Neutrophil (primary cell): ENCODE results near the gene PRKCH.
A peak's percentile ranks its signal among the peaks of the same experiment; 100 is the strongest.

Source experiments
- H3K27ac ChIP-seq: fragments of 200-600 bp; sonication (generic); 2 replicates; pipeline ENCODE4 v1.5.1; 2016; ENCODE audit warnings: mild to moderate bottlenecking, moderate library complexity
- H3K27me3 ChIP-seq: fragments of 200-600 bp; sonication (generic); 2 replicates; pipeline ENCODE4 v1.6.0; 2016; ENCODE audit warnings: mild to moderate bottlenecking
- H3K36me3 ChIP-seq: fragments of 200-600 bp; sonication (generic); 2 replicates; pipeline ENCODE4 v1.5.1; 2017
- H3K4me1 ChIP-seq, 2 experiments: fragments of 200-600 bp in 1 of 2; sonication (generic) in 1 of 2; 1 replicate in 1 of 2; 2 replicates in 1 of 2; pipeline versions ENCODE4 v1.5.1 to v1.6.1; 2013 to 2016; ENCODE audit warnings: low read depth in 1 of 2, low read length in 1 of 2, mild to moderate bottlenecking in 1 of 2, moderate library complexity in 1 of 2; ENCODE audit not compliant: control insufficient read depth in 1 of 2, insufficient read depth in 1 of 2
- H3K4me3 ChIP-seq, 2 experiments: fragments of 200-600 bp in 1 of 2; sonication (generic) in 1 of 2; 1 replicate in 1 of 2; 2 replicates in 1 of 2; pipeline ENCODE4 v1.5.1; 2013 to 2016; ENCODE audit warnings: low read depth in 1 of 2, low read length in 1 of 2, mild to moderate bottlenecking in 1 of 2, moderate library complexity in 1 of 2
- H3K9me3 ChIP-seq: fragments of 200-600 bp; sonication (generic); 2 replicates; pipeline ENCODE4 v1.5.1; 2016
- TF ChIP-seq, protein P1 (sequence below): fragments of 200-600 bp; sonication (generic); IDR thresholded peaks from 2 replicates; pipeline ENCODE4 v1.5.1; 2016; ENCODE audit warnings: antibody characterized with exemption

Gene PRKCH

DNA sequence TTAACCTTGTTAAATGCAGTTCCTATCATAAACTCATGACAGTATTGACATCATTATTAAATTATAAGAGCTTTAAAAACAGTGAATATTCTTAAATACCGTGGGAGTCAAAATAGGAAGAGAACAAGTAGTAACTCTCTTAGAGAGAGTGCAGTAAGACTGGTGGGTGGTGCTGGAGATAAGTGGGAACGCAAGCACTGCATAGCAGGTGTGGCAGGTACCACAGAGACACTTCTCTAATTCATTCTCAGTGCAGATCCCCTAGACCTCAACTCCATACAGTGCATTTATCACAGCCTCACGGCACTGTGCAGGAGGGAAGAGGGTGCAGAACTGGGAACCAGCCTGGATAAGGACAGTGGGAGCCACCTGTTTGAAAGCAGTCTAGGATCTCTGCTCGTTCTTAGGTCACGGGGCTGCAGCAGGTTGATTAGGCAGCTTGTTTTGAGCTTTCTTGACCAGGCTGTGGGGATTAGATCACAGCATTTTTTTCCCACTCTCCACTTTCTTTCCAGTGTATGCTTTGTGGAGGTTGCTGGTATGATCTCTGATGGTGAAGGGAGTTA, 165.6 kb downstream of the PRKCH start:
- Histone ChIP-seq H3K27me3 (no peaks in the 10 kb centered on the region), H3K27ac (peak overlapping the region; percentile 44), H3K4me3 (no peak overlapping the region), H3K4me1 (peaks cover 34 to 54% of the 10 kb centered on the region in 2 experiments), H3K9me3 (no peaks in the 10 kb centered on the region), H3K36me3 (no peaks in the 10 kb centered on the region)
- TF ChIP-seq, protein P1, sequence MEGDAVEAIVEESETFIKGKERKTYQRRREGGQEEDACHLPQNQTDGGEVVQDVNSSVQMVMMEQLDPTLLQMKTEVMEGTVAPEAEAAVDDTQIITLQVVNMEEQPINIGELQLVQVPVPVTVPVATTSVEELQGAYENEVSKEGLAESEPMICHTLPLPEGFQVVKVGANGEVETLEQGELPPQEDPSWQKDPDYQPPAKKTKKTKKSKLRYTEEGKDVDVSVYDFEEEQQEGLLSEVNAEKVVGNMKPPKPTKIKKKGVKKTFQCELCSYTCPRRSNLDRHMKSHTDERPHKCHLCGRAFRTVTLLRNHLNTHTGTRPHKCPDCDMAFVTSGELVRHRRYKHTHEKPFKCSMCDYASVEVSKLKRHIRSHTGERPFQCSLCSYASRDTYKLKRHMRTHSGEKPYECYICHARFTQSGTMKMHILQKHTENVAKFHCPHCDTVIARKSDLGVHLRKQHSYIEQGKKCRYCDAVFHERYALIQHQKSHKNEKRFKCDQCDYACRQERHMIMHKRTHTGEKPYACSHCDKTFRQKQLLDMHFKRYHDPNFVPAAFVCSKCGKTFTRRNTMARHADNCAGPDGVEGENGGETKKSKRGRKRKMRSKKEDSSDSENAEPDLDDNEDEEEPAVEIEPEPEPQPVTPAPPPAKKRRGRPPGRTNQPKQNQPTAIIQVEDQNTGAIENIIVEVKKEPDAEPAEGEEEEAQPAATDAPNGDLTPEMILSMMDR: no peak

DNA sequence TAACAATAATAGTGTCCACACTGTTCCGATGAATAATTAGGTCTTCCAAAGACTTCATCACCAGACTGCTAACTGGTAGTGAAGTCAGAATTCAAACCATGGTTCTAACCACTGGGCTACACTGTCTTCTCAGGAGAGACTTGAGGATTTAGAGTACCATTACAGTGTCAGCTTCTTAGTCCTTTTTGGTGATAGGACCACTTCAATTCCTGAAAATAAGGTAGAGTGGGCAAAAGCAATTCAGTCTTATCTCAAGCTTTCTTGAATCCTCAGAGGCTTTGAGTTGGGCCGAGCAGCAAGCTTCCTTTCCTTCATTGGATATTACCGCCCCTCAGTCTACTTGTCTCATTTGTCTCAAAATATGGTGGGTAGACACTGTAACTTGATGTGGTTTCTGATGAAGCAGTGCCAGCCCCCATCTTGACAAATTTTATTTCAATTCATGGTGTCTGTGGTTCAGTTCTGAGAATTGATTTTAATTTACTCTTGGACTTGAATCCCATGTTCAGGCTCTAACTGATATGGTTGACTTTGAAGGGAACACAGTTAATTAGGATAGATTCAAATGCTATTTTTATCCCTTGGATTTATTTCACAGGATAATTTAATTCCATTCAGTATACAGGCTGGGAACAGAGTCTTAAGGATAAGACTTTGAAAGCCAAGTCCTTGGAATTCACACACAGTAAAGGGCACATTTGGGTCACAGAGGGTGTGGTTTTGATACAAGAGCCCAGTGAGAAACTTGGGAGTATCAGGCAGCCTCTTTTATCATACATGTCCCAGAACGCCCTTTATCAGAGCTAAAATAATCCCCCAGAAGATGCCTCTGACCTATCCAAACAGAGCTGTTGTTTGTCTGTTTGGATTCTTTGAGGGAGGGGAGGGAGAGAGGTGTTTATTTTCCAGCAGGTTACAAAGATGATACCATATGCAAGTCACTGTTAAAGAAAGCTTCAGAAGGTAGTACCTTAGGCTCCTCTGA, 167.3 kb downstream of the PRKCH start:
- peaks cover 51 to 67% of the 10 kb centered on the region in 2 experiments for H3K4me1 ChIP-seq
- no peaks in the 10 kb centered on the region for H3K27me3 ChIP-seq
- no peaks in the 10 kb centered on the region for H3K36me3 ChIP-seq
- H3K9me3 ChIP-seq: no peaks in the 10 kb centered on the region
- peak overlapping the region; percentile 97 for H3K27ac ChIP-seq
- H3K4me3 ChIP-seq: no peak overlapping the region
- TF ChIP-seq, protein P1: no peak

DNA sequence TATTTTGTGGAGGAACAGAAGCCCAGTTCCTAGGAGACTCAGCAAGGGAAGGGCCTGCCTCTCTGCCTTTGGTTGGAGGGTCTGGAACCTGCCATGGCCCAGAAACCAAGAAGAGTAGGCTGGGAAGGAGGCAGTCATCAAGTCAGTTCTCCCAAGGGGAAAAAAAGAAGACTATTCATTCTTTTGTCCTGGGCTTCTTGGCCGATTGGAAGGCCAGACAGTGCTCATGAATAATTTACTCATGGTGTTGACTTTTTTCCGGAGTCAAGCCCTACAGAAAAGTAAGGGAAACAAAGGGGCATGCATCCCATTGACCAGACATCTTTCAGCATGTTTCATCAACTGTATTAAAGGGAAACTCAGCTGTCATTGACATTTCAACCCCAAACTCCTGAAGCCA, 168.1 kb downstream of the PRKCH start:
- Histone ChIP-seq H3K27me3 (no peaks in the 10 kb centered on the region), H3K27ac (peak overlapping the region; percentile 97), H3K4me1 (peaks cover 58 to 65% of the 10 kb centered on the region in 2 experiments), H3K36me3 (no peaks in the 10 kb centered on the region), H3K9me3 (no peaks in the 10 kb centered on the region), H3K4me3 (no peak overlapping the region)
- TF ChIP-seq, protein P1: no peak

DNA sequence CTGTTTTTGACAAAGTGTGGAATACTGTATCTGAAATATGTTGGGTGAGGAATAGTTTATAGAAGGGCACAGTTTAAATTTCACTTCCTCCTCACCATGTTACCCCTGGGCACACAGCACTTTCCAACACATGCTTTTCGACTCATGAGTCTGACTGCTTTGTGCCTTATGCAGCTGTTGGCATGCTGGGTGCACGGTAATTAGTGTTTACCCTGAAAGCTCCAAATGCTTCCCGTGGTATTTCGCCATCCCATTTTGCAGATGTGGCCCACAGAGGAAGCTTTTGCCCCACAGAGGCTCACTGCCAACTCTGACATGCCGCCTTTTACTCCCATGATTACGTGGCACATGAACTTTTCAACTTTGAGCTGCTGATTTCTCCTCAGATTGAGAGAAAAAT, 168.6 kb downstream of the PRKCH start:
- TF ChIP-seq, protein P1: no peak
- Histone ChIP-seq H3K9me3 (no peaks in the 10 kb centered on the region), H3K4me1 (peaks cover 58 to 61% of the 10 kb centered on the region in 2 experiments), H3K4me3 (no peak overlapping the region), H3K27ac (peak overlapping the region; percentile 97), H3K27me3 (no peaks in the 10 kb centered on the region), H3K36me3 (no peaks in the 10 kb centered on the region)

DNA sequence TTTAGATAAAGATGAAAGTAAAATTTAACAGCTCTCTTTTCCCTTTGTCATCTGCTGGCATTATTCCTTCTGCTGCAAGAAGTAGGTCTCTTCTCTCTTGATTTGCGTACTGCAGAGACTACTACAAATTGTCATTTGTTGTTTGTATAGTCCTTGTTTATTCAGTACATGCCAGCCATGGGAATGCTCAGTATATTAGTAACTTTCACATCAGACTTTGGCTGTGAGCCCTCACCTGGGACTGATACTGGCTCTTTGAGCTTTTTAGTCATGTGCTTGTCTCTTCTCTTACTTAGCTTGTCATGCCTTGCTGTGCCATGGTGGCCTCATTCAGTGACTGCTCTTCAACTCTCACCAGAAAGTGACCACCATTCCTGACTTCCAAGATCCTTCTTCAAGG, 169.8 kb downstream of the PRKCH start:
- Histone ChIP-seq H3K27ac (peak overlapping the region; percentile 97), H3K4me1 (peaks cover 58 to 60% of the 10 kb centered on the region in 2 experiments), H3K36me3 (no peaks in the 10 kb centered on the region), H3K27me3 (no peaks in the 10 kb centered on the region), H3K4me3 (peak overlapping the region in 1 of 2 experiments; percentile 27), H3K9me3 (no peaks in the 10 kb centered on the region)
- TF ChIP-seq, protein P1: peak; percentile 3
